ENCODE data around the gene HADHB.

Gene HADHB

DNA sequence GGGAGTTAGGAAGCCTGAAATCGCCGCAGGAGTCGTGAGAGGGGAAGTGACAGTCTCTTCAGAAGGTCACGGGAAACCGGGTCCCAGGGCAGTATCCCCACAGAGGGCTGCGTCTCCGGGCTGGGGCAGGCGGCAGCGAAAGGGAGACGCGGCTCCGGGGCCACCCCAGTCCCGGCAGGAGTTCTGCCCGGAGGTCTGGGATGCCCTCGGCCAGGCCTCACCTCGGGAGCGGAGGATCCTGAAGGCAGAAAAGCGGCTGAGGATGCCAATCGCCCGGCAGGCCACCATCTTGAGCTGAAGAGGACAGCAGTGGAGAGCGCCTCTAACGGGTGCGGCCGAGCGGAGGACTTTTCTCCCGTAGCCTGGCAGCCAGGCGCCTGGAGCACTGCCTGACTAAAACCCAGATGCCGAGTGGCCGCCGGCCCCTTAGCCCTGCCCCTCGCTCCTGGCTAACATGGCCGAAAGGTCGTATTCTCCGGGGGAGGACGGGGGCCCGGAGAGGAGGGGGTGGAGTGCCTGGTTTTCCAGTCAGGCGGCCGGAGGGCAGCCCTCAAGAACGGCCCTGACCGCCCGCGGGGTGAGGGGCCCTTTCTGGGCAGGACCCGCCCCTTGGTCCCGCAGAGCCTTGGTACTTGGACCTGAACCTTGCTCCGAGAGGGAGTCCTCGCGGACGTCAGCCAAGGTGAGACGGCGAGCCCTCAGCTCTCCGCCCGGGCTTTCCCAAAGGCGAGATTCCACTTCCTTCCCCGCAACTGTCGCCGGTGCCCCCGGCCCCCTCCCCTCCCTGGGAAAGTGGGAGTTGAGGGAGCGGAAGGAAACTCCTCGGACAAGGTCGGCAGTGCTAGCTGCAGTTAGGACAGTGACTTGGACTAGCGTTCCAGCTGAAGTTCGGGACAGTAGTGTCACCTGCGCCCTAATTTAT lies at the start of gene HADHB, which contains the start of gene HADHA:
Gene HADHB (plus strand): TSS at position 631 of the 922 bp plus-strand sequence. CDS start 9,316 bp downstream, outside the sequence.
Gene HADHA (minus strand): TSS at position 324 of the 922 bp plus-strand sequence. CDS start 36 bp downstream, at position 288.
- DNase-seq, result peak; percentile 95

GRCh38 chr2:26195040-26195984 lies 49.4 kb upstream of the HADHB start:
- no peak for DNase-seq

DNA sequence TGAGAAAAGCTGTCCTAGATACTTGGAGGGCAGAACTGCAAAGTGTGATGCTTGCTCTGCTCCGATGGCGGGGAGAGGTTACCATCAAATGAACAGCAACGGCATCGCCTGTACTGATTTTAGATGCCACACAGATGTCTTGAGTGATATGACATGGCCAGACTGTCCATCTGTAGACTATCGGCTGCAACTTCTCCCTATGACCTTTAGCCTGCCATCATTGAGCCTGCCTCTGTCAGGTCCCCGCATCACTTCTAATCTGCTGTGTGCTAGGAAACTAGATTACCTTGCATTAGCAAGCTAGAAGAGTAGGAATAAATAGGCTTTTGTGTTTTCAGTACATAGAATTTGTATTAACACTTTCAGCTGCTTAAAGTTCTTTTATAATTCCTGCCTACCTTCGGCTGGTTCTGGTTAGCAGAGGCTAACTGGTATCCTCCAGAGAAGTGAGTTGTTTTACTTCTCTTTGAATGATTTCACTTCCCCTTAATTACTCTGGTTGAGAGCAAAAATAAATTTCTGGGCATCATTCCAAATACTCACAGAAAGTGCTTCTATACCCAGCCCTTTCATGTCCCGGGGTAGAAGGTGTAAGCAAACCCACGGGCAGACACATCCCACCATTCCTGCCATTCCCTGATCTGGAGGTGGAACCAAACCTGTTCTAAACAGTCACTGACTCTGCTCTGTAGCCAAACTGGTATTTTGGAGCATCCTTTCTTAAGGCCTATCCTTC lies 47.9 kb upstream of the HADHB start:
- DNase-seq, result no peak

DNA sequence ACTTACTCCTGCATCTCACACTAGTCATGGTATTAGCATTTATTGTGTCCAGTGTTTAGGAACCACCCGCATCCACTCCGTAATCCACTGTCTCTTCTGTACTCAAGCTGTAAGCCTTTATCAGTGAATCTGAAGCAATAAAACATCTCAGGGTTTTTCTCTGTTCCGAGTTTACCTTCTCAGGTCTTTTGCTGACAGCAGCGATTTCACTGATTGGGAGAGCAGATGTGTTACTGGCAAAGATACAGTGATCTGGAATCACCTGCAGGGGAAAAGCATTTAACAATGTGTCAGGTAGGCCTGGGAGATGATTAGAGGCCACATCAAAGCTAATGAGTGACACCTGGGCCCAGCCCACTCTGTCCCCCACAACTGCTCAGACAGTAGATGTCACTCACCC lies 47.2 kb upstream of the HADHB start:
- DNase-seq, result no peak

DNA sequence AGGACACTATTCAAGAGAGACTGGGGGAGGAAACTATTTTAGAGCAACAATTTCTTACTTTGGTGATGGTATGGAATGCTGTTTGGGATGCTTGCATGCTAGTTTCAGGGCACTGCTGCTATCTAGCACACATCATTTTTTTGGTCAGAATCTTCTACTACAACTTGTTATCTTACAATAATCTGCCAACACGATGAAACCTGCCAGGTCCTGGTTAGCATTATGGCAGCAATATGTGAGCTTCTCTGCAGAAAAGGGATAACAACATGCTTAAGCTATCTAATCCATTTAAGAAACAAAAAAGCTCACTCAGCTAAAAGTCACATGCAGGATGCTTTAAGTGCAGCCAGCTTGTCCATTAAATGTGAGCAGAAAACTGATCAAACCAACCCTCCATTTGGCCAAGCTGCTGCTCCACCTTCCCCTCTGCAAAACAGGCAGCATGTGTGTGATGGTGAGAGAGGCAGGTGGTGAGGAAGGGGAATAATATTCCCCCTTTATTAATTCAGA lies 41.7 kb upstream of the HADHB start:
- DNase-seq, result no peak

GRCh38 chr2:26203906-26204305 lies 40.8 kb upstream of the HADHB start:
- no peak for DNase-seq

GRCh38 chr2:26212011-26212410 lies 32.7 kb upstream of the HADHB start:
- DNase-seq, result no peak

GRCh38 chr2:26214759-26215158 lies 30.0 kb upstream of the HADHB start:
- DNase-seq, result no peak

DNA sequence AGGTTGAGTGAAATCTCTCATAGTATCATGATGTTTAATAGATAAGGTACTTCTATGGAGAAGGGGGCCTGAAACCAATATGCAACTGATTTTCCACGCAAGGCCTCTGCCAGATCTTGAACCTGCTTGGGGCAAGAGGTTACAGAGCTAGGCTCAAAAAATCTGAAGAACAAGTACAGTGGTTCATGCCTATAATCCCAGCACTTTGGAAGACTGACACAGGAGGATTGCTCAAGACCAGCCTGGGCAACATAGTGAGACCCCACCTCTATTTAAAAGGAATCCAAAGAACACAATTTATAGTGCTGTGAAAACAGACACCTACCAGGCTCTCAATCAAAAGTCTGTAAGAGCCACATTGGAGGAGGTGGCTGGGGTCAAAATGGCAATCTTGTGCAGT lies 28.9 kb upstream of the HADHB start:
- no peak for DNase-seq

DNA sequence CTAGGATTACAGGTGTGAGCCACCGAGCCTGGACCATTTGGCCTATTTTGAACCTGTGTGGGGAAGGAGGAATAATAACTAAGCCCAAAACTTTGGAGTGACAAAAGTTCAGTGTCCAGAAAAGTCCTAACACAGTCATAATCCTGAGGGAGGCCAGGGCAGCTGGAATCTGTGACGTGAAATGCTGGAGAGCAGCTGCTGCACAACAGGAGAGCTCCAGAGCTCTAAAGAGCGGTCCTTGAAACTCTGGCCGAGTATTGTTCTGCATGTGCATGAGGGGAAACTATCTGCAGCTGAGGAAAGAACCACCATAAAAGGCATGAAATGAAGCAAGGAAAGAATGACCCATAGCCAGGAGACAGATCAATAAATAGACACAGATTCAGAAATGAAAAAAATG lies 28.2 kb upstream of the HADHB start:
- no peak for DNase-seq

- DNase-seq, result no peak
Observed at GRCh38 chr2:26217720-26218119, 27.0 kb upstream of the HADHB start.

- no peak for DNase-seq
Observed at GRCh38 chr2:26223018-26223417, 21.7 kb upstream of the HADHB start.

DNA sequence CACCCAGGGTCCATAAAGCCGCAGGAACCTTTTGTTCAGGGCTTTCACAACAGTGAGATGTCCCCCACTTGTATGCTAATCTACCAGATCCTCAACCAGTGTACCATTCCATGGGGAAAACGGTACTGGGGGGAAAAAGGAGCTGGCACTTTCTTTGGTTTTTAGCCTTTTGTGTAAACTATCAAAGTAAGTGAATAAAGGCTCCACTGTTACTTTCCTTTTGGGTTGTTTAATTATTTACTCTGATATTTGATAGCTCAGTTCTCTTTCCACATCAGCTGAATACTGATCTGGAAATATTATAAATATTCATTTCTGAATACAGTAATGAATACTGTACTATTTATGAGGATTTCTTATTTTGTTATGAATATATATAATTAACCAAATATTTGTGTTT lies 20.6 kb upstream of the HADHB start:
- no peak for DNase-seq

GRCh38 chr2:26229595-26229994 lies 15.1 kb upstream of the HADHB start:
- DNase-seq, result no peak

DNA sequence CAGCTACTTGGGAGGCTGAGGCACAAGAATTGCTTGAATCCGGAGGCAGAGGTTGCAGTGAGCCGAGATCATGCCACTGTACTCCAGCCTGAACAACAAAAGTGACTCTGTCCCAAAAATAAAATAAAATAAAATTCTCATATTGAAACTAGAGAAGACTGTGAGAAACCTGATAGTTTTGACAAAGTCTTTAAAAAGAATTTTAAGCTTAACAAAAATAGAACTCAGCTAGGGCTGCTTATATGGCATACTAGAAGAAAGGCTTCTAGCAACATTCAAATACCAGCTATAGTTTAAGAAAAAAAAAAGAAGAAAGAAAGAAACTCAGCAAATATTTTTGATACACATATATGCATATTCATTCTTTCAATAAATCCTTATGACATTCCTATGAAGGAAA lies 13.9 kb upstream of the HADHB start:
- no peak for DNase-seq

DNA sequence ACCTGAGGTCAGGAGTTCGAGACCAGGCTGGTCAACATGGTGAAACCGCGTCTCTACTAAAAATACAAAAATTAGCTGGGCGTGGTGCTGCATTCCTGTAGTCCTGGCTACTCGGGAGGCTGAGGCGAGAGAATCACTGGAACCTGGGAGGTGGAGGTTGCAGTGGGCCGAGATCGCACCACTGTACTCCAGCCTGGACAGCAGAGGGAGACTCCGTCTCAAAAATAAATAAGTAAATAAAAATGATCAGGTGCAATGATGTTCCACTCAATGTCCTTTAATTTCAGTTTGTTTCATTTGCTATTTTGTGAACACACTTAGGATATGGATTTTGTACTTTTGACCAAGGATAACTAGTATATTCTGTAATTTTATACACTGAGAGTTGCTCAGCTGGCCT lies 9.7 kb upstream of the HADHB start:
- no peak for DNase-seq

- no peak for DNase-seq
Observed at GRCh38 chr2:26237868-26238267, 6.9 kb upstream of the HADHB start.

DNA sequence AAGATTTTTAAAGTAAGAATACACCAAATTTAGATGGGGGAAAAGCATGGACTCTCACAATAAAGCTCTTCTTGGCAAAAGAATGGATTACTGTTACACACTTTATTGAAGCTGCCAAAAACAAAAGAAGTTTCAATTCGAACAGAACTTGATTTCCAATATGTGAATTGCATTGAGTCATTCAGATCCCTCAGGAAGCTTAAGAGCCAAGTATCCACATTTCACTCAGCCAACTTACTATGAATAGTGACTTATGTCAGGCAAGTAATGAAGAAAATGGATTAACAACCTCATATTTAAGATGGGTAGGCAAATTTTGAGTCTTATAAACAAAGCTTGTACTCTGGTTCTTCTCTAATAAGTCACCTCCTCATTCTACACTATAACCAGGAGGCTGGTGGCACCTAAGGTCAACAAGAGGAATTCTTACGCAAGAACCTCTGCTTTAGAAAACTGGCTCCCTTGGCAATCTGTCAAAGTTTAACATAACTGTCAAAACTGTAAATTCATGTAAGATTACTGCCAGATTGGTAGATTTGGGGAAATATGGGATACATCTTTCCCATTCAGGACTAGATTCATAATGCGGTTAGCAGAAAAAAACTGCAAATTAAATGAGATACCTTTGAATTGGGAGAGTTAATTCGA lies 6.3 kb upstream of the HADHB start:
- DNase-seq, result no peak

DNA sequence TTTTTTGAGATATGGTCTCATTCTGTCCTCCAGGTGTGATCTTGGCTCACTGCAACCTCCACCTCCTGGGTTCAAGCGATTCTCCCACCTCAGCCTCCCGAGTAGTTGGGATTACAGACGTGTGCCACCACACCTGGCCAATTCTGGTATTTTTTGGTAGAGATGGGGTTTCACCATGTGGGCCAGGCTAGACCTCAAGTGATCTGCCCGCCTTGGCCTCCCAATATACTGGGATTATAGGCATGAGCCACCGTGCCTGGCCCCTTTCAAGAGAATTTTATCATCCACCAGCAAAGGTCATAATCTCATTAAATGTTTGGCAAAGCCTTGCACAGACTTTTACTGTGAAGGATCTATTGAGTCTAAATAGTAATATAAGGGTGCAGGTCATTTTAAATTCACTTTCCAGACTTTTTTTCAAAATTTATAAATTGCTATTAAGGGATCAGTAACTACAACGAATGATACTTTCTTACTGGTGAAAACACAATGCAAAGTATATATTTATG lies 2.8 kb upstream of the HADHB start:
- no peak for DNase-seq

GRCh38 chr2:26243470-26244308 lies 1.1 kb upstream of the HADHB start:
- DNase-seq, result no peak

GRCh38 chr2:26245231-26245732 lies 543 bp downstream of the HADHB start:
- no peak for DNase-seq

Data from T1000 (cell line).